SU-DHL-6 (cell line): Measurements from ENCODE around the gene ATP6V1G2.

Source experiments
- H2AFZ ChIP-seq: fragments of 200-600 bp; sonication (generic); 2 replicates; pipeline ENCODE4 v1.6.1; 2014; ENCODE audit warnings: low read depth, mild to moderate bottlenecking, moderate library complexity, mixed read lengths, antibody characterized with exemption, low read length; ENCODE audit not compliant: severe bottlenecking
- H3F3A ChIP-seq: fragments of 200-600 bp; shearing (Covaris generic); 2 replicates; pipeline ENCODE4 v1.6.0; 2016; ENCODE audit warnings: antibody characterized with exemption, mild to moderate bottlenecking; ENCODE audit not compliant: insufficient read depth
- H3K27ac ChIP-seq: fragments of 200-600 bp; sonication (generic); 2 replicates; pipeline ENCODE4 v1.5.1; 2016; ENCODE audit warnings: low read depth, mild to moderate bottlenecking, low read length, moderate library complexity, mixed read lengths
- H3K27me3 ChIP-seq: fragments of 200-600 bp; sonication (generic), shearing (Covaris generic); 2 replicates; pipeline ENCODE4 v1.6.0; 2014; ENCODE audit warnings: mild to moderate bottlenecking, low read length
- H3K36me3 ChIP-seq: fragments of 200-600 bp; sonication (generic); 2 replicates; pipeline ENCODE4 v1.6.1; 2014; ENCODE audit warnings: mild to moderate bottlenecking, low read length, mixed read lengths
- H3K4me2 ChIP-seq: fragments of 300-600, 200-600 bp; shearing (Covaris generic), sonication (generic); 2 replicates; pipeline ENCODE4 v1.6.0; 2014; ENCODE audit warnings: low read length, low read depth, mild to moderate bottlenecking; ENCODE audit not compliant: poor library complexity, severe bottlenecking
- H3K4me3 ChIP-seq: fragments of 200-600 bp; sonication (generic); 2 replicates; pipeline ENCODE4 v1.5.1; 2014; ENCODE audit warnings: antibody characterized with exemption, low read length, mild to moderate bottlenecking, mixed read lengths; ENCODE audit not compliant: insufficient read depth, poor library complexity, severe bottlenecking
- H3K79me2 ChIP-seq: fragments of 200-600 bp; sonication (generic); 2 replicates; pipeline ENCODE4 v1.6.1; 2014; ENCODE audit warnings: mild to moderate bottlenecking, low read length, moderate library complexity; ENCODE audit not compliant: insufficient read depth
- H3K9ac ChIP-seq: fragments of 200-600 bp; sonication (generic); 2 replicates; pipeline ENCODE4 v1.7.0; 2014; ENCODE audit warnings: mild to moderate bottlenecking, low read length
- H3K9me2 ChIP-seq: fragments of 200-600 bp; sonication (generic); replicated peaks from 2 replicates; pipeline ENCODE4 v1.6.1; 2014; ENCODE audit warnings: low read length; ENCODE audit not compliant: insufficient read depth
- H3K9me3 ChIP-seq: fragments of 200-600 bp; sonication (generic); 2 replicates; pipeline ENCODE4 v1.6.1; 2014; ENCODE audit warnings: low read length, mixed read lengths; ENCODE audit not compliant: insufficient read depth
- H4K20me1 ChIP-seq: fragments of 200-600 bp; sonication (generic); 2 replicates; pipeline ENCODE4 v1.6.1; 2014; ENCODE audit warnings: low read depth, mild to moderate bottlenecking, antibody characterized with exemption, low read length, moderate library complexity, mixed read lengths
- EZH2phosphoT487 ChIP-seq: fragments of 200-600 bp; sonication (generic), shearing (Covaris generic); conservative IDR thresholded peaks from 2 replicates; pipeline ENCODE4 v1.6.1; 2018; ENCODE audit warnings: mild to moderate bottlenecking, antibody characterized with exemption, low read length, moderate library complexity, mixed read lengths
- TF ChIP-seq, protein P1 (sequence below): fragments of 200-600 bp; sonication (generic); IDR thresholded peaks from one replicate; pipeline ENCODE4 v1.5.1; 2017; ENCODE audit warnings: antibody characterized with exemption, mild to moderate bottlenecking, low read length, moderate library complexity; ENCODE audit not compliant: insufficient read depth, poor library complexity, severe bottlenecking

The ATP6V1G2 gene

DNA sequence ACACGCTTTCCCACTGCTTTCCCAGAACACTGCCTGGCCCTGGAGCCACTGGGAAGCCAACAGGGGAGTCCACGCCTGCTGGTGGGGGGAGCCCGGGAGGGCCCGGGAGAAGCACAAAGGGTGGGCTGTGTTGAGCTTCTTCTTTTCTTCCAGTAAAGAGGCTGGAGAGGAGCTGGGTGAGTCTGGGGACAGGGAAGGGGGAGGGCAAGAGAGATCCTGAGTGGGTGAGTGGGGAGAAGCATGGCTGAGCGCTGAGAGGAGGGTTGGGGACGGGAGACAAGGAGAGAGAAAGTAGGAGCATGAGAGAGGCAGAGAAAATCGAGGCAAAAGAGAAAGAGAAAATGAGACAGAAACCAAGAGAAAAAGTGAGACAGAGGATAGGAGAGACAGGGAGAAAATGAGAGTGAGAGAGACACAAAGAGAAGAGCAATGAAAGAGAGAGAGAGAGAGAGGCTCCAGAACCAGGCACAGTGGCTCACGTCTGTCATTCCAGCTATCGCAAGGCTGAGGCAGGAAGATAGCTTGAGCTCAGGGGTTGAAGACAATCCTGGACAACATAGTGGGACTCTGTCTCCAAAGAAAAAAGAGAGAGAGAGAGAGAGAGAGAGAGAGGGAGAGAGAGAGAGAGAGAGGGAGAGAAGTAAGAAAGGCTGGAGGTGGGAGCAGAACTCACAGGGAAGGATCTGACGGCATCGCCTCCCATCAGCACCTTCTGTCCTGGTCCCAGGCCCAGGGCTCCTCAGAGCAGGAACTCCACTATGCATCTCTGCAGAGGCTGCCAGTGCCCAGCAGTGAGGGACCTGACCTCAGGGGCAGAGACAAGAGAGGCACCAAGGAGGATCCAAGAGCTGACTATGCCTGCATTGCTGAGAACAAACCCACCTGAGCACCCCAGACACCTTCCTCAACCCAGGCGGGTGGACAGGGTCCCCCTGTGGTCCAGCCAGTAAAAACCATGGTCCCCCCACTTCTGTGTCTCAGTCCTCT lies 41.7 kb upstream of the ATP6V1G2 start:
- Histone ChIP-seq H3K9me2 (no peaks in the 10 kb centered on the region), H3K27ac (no peak overlapping the region), H3F3A (peaks cover 32% of the 10 kb centered on the region), H3K27me3 (no peaks in the 10 kb centered on the region), H3K4me2 (no peak overlapping the region), H4K20me1 (no peaks in the 10 kb centered on the region), H3K9me3 (no peaks in the 10 kb centered on the region), H3K79me2 (no peaks in the 10 kb centered on the region), H2AFZ (no peak overlapping the region), H3K36me3 (no peaks in the 10 kb centered on the region), H3K9ac (no peak overlapping the region), H3K4me3 (no peak overlapping the region)
- TF ChIP-seq, protein P1, sequence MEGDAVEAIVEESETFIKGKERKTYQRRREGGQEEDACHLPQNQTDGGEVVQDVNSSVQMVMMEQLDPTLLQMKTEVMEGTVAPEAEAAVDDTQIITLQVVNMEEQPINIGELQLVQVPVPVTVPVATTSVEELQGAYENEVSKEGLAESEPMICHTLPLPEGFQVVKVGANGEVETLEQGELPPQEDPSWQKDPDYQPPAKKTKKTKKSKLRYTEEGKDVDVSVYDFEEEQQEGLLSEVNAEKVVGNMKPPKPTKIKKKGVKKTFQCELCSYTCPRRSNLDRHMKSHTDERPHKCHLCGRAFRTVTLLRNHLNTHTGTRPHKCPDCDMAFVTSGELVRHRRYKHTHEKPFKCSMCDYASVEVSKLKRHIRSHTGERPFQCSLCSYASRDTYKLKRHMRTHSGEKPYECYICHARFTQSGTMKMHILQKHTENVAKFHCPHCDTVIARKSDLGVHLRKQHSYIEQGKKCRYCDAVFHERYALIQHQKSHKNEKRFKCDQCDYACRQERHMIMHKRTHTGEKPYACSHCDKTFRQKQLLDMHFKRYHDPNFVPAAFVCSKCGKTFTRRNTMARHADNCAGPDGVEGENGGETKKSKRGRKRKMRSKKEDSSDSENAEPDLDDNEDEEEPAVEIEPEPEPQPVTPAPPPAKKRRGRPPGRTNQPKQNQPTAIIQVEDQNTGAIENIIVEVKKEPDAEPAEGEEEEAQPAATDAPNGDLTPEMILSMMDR, result no peak

DNA sequence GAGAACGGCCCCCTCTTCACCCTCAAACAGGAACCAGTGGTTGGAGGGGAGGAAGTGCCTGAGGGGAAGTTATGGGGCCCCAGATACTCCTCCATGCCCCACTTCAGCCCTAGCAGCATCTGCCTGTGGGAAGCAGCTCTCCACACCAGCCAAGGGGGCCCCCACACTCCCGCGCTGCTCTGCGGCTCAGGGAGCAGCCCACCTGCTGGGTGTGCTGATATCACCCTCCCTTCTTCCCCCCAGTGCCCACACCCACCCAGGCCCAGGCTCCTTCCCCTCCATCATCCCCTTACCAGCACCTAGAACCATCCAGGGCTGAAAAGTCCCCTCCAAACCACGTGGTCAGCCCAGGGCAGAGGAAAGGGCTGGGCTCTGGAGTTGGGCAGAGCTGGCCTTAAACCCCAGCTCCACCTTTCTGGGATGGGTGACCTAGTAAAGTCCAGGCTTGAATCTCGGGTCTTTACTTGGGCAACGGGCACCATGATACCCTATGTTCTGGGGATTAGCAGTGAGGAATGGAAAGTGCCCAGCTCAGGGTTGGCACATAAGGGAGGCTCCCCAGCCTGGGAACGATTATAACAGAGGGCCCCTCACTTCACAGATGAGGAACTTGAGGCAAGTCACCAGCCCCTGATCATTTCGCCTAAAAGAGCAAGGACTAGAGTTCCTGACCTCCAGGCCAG lies 40.3 kb upstream of the ATP6V1G2 start:
- no peaks in the 10 kb centered on the region; the same call in 1 of the 2 replicates for H3K36me3 ChIP-seq
- no peaks in the 10 kb centered on the region for H4K20me1 ChIP-seq
- H3K27me3 ChIP-seq, result no peaks in the 10 kb centered on the region
- peaks cover 44% of the 10 kb centered on the region for H3F3A ChIP-seq
- no peak overlapping the region for H3K4me3 ChIP-seq
- H3K79me2 ChIP-seq, result peaks cover 5% of the 10 kb centered on the region
- peak overlapping the region; percentile 31 for H3K9ac ChIP-seq
- no peak for TF ChIP-seq EZH2phosphoT487
- TF ChIP-seq, protein P1, result no peak
- H3K27ac ChIP-seq, result peak overlapping the region; percentile 63
- no peaks in the 10 kb centered on the region for H3K9me3 ChIP-seq
- H3K9me2 ChIP-seq, result no peaks in the 10 kb centered on the region
- H3K4me2 ChIP-seq, result peak overlapping the region; percentile 27
- H2AFZ ChIP-seq, result peak overlapping the region; percentile 1

DNA sequence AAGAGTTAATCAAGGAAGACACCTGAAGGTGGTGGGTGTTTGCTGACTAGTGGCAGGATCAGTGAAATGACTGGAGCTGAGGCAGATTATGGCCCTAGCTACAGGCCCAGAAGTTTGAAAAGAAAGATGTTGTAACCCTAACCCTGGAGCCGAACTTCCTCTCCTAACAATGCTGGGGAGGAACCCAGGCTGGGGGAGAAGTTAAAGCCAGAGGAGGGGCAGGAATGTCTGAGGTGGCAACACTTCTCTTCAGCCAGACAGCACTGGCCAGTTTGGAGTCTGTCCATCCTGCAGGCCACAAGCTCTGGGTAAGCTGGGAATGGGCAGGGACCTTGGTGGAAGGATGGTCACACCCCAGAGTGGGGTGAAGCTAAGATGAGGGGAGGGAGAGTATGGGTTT lies 39.6 kb upstream of the ATP6V1G2 start, which contains the start of gene LST1:
TSS of gene LST1 (plus strand) at position 270 of the 400 bp plus-strand sequence. CDS start 1,023 bp downstream, outside the sequence.
- H3K4me3 ChIP-seq, result no peak within 1 kb of the TSS
- H3K27me3 ChIP-seq, result no peaks in the 10 kb centered on the region
- peaks cover 12% of the 10 kb centered on the region for H3K79me2 ChIP-seq
- H3K27ac ChIP-seq, result peak within 1 kb of the TSS; percentile 63
- no peaks in the 10 kb centered on the region for H4K20me1 ChIP-seq
- peak within 1 kb of the TSS; percentile 1 for H2AFZ ChIP-seq
- H3K36me3 ChIP-seq, result no peaks in the 10 kb centered on the region; the same call in 1 of the 2 replicates
- TF ChIP-seq, protein P1, result no peak
- TF ChIP-seq EZH2phosphoT487, result no peak
- H3K9me2 ChIP-seq, result no peaks in the 10 kb centered on the region
- no peaks in the 10 kb centered on the region for H3K9me3 ChIP-seq
- H3K4me2 ChIP-seq, result peak within 1 kb of the TSS; percentile 27
- H3F3A ChIP-seq, result peaks cover 52% of the 10 kb centered on the region
- H3K9ac ChIP-seq, result peak within 1 kb of the TSS; percentile 31
